K562 (cell line): ENCODE measurements around the gene EFNA5. TPM values are rescaled to one million over a fixed set of nuclear protein-coding genes. Genes with fewer than 3 reads are reported as not detected.

Source experiments
- ATAC-seq: fragments of 200-7000 bp; cut with Tn5 transposase; 3 replicates; pipeline ENCODE4 v1.9.1; 2020; ENCODE audit warnings: moderate library complexity
- BruUV-seq: library from RNA; stranded (reverse); fragments of 400-500 nt; replicated peaks from 2 replicates; lab custom pipeline; 2021; lab: Mats Ljungman, UMichigan
- CTCF ChIA-PET: fragments of 300-600 bp; formaldehyde crosslinking; extraction: SDS; loops from one replicate; lab custom pipeline; 2021; ENCODE audit warnings: low intra/inter-chr PET ratio; lab: Yijun Ruan, JAX
- POLR2A ChIA-PET: fragments of 300-600, 350-650 bp; sonication (Branson Sonifier 250); formaldehyde crosslinking; extraction: SDS; loops from one replicate; lab custom pipeline; 2021; ENCODE audit warnings: antibody characterized with exemption, inconsistent platforms; lab: Yijun Ruan, JAX
- DNase-seq, 4 experiments: peaks; one replicate each; pipeline versions ENCODE4 v3.0.0 to v3.0.0-alpha.2; 2011 to 2018; ENCODE audit warnings: low spot score in 3 of 4, mixed read lengths in 3 of 4; ENCODE audit errors: extremely low read depth in 1 of 4
- FAIRE-seq: peaks from 2 replicates; lab custom pipeline; 2011; peaks lifted over from hg19 to GRCh38; lab: Jason Lieb, UNC
- H2AFZ ChIP-seq: 2 replicates; pipeline ENCODE4 v1.6.0; 2011; ENCODE audit warnings: low read depth, low read length, control low read depth, inconsistent platforms
- H3K27ac ChIP-seq: fragments of 200-600 bp; 3 replicates; pipeline ENCODE4 v1.8.0; 2011; ENCODE audit warnings: low read depth, mild to moderate bottlenecking, control low read depth, inconsistent platforms, low read length, moderate library complexity, mixed read lengths; ENCODE audit errors: extremely low read depth
- H3K27me3 ChIP-seq, 2 experiments: fragments of 300-600 bp in 1 of 2; 2 replicates in 1 of 2; 3 replicates in 1 of 2; pipeline versions ENCODE4 v1.6.0 to v1.8.0; 2011; ENCODE audit warnings: inconsistent platforms in 2 of 2, low read length in 2 of 2, mild to moderate bottlenecking in 1 of 2, mixed read lengths in 1 of 2, moderate library complexity in 1 of 2; ENCODE audit not compliant: control insufficient read depth in 2 of 2, insufficient read depth in 2 of 2
- H3K36me3 ChIP-seq: fragments of 300-600 bp; 3 replicates; pipeline ENCODE4 v1.8.0; 2011; ENCODE audit warnings: mild to moderate bottlenecking, low read length, inconsistent platforms; ENCODE audit not compliant: control insufficient read depth, insufficient read depth
- H3K4me1 ChIP-seq, 2 experiments: fragments of 200-600 bp in 1 of 2; replicated peaks in 1 of 2; 2 replicates in 1 of 2; 3 replicates in 1 of 2; pipeline versions ENCODE4 v1.5.1 to v1.8.0; 2011; ENCODE audit warnings: inconsistent platforms in 2 of 2, low read length in 2 of 2, mild to moderate bottlenecking in 1 of 2, mixed read lengths in 1 of 2, moderate library complexity in 1 of 2; ENCODE audit not compliant: control insufficient read depth in 2 of 2, insufficient read depth in 2 of 2
- H3K4me2 ChIP-seq: 2 replicates; pipeline ENCODE4 v1.6.1; 2011; ENCODE audit warnings: low read length, control low read depth, inconsistent platforms, mixed read lengths; ENCODE audit not compliant: insufficient read depth
- H3K4me3 ChIP-seq: fragments of 200-600 bp; sonication (generic), shearing (Covaris generic); 2 replicates; pipeline ENCODE4 v1.5.1; 2016; ENCODE audit warnings: control low read depth, inconsistent platforms
- H3K79me2 ChIP-seq: fragments of 200-600 bp; 3 replicates; pipeline ENCODE4 v1.8.0; 2011; ENCODE audit warnings: low read length, inconsistent platforms; ENCODE audit not compliant: control insufficient read depth, insufficient read depth
- H3K9ac ChIP-seq, 2 experiments: 2 replicates each; pipeline versions ENCODE4 v1.6.0 to v1.6.1; 2011; ENCODE audit warnings: low read depth in 2 of 2, low read length in 2 of 2, control low read depth in 1 of 2, inconsistent platforms in 1 of 2, mild to moderate bottlenecking in 1 of 2, mixed read lengths in 1 of 2; ENCODE audit not compliant: insufficient read depth in 1 of 2
- H3K9me1 ChIP-seq: one replicate; pipeline ENCODE4 v1.6.0; 2011; ENCODE audit warnings: inconsistent platforms, mild to moderate bottlenecking, low read length, moderate library complexity; ENCODE audit not compliant: control insufficient read depth, insufficient read depth
- H3K9me3 ChIP-seq: replicated peaks from 2 replicates; pipeline ENCODE4 v1.5.1; 2011; ENCODE audit warnings: low read depth, low read length, inconsistent platforms; ENCODE audit not compliant: control insufficient read depth, insufficient read depth
- H4K20me1 ChIP-seq: replicated peaks from 2 replicates; pipeline ENCODE4 v1.6.1; 2011; ENCODE audit warnings: low read length, inconsistent platforms, mixed read lengths; ENCODE audit not compliant: control insufficient read depth, insufficient read depth
- GTF2F1 ChIP-seq: IDR thresholded peaks from 2 replicates; pipeline ENCODE4 v1.6.1; 2011; ENCODE audit warnings: low read depth, low read length, improper control_type of control experiment
- HMGXB4 ChIP-seq: sonication (generic); formaldehyde crosslinking; IDR thresholded peaks from 2 replicates; pipeline ENCODE4 v1.8.1; 2023; ENCODE audit warnings: mild to moderate bottlenecking, missing genetic modification reagents
- IRF2 ChIP-seq: sonication (generic); formaldehyde crosslinking; IDR thresholded peaks from 2 replicates; pipeline ENCODE4 v1.8.1; 2022; ENCODE audit warnings: mild to moderate bottlenecking, missing genetic modification reagents
- THAP7 ChIP-seq: fragments of 250-450 bp; sonication (Bioruptor Pico); IDR thresholded peaks from 2 replicates; pipeline ENCODE4 v1.5.0; 2021
- WGBS: fragments of 100-300 bp; shearing (Covaris generic); methylation state at CpG from one replicate; pipeline ENCODE4 v1.1.6; 2016; ENCODE audit warnings: low coverage, mixed read lengths; ENCODE audit not compliant: insufficient coverage; ENCODE audit errors: missing lambda C conversion rate; 5-methylcytosine and 5-hydroxymethylcytosine counted together
- in situ Hi-C: fragments of 300-500 bp; cut with MboI; formaldehyde crosslinking; loops from 4 replicates; pipeline ENCODE4 v1.15.0; 2018; ENCODE audit warnings: inconsistent platforms, mixed read lengths
- intact Hi-C: fragments of 100-400 bp; cut with micrococcal nuclease; formaldehyde crosslinking; loops from 2 replicates; pipeline ENCODE4 v1.14.2; 2022
- polyA plus RNA-seq, 8 experiments: library from polyadenylated mRNA; depleted of rRNA in 4 of 8; stranded (reverse) in 5 of 8; unstranded in 3 of 8; fragments of >200 nt; fragmentation: Nextera tagmentation in 2 of 8; fragmentation: Illumina TruSeq in 1 of 8; extraction: Ambion mirVana in 2 of 8; extraction: Trizol in 1 of 8; gene quantifications; 2 replicates each; pipeline versions ENCODE4 v1.2.1 to v1.2.3, GENCODE V29; 2011 to 2014; ENCODE audit warnings: inconsistent platforms in 1 of 8, missing spikeins in 1 of 8
- total RNA-seq, 7 experiments: library from RNA; depleted of rRNA in 6 of 7; stranded (reverse); fragments of >200 nt in 6 of 7; fragmentation: Illumina TruSeq in 2 of 7; extraction: Trizol in 2 of 7; gene quantifications; 2 replicates each; pipeline versions ENCODE4 v1.2.1 to v1.2.3, GENCODE V29; 2011 to 2021; ENCODE audit warnings: low replicate concordance in 1 of 7

EFNA5 gene
- total and polyA plus RNA-seq, 9 of the 15 experiments (the other 6 are each of a cell fraction or from before 2014, with no cell fraction given) = 0.20 TPM; not detected in 8

GRCh38 chr5:107539726-107540330 is 130.9 kb downstream of the EFNA5 start:
- ATAC-seq (no peak), FAIRE-seq (no peak), DNase-seq (no peak)
- intact Hi-C loops = no loop called here
- 0% methylated on average over 4 of the region's 4 CpGs for WGBS
- Histone ChIP-seq H2AFZ (no peak overlapping the region), H3K9me1 (no peaks in the 10 kb centered on the region), H3K4me1 (no peaks in the 10 kb centered on the region), H3K27me3 (no peaks in the 10 kb centered on the region), H3K79me2 (no peaks in the 10 kb centered on the region), H3K36me3 (no peaks in the 10 kb centered on the region), H3K27ac (no peak overlapping the region), H3K4me2 (no peak overlapping the region), H3K4me3 (no peak overlapping the region), H3K9ac (no peak overlapping the region), H3K9me3 (no peaks in the 10 kb centered on the region)
- POLR2A ChIA-PET = no interaction called here
- BruUV-seq = no TSS peak
- TF ChIP-seq GTF2F1 = no peak
- TF ChIP-seq HMGXB4 (CRISPR knock-in tag) = no peak
- no peak for TF ChIP-seq THAP7
- no peak for TF ChIP-seq IRF2
- TF ChIP-seq, all 486 proteins: peak for 0
- CTCF ChIA-PET = no interaction called here
- no peaks in the 10 kb centered on the region for H4K20me1 ChIP-seq
- in situ Hi-C loops = no loop called here
